Suprapubic skin (tissue), 4 donors: ENCODE results near the gene HSD17B1.

ENCODE experiments used
- CTCF ChIP-seq, 2 donors: fragments of 200-600 bp in 1 of 2; fragments of 450-650 bp in 1 of 2; sonication (generic) in 1 of 2; IDR thresholded peaks; one replicate each; pipeline ENCODE4 v1.5.1; 2016 to 2019; ENCODE audit warnings: antibody characterized with exemption in 2 of 2, mild to moderate bottlenecking in 1 of 2, moderate library complexity in 1 of 2
- POLR2A ChIP-seq, 2 donors: fragments of 450-650 bp; IDR thresholded peaks; one replicate each; pipeline ENCODE4 v1.6.1; 2017; ENCODE audit warnings: antibody characterized with exemption in 2 of 2, mild to moderate bottlenecking in 2 of 2, moderate library complexity in 2 of 2
- POLR2AphosphoS5 ChIP-seq, 3 donors: sonication (generic); formaldehyde crosslinking; IDR thresholded peaks; one replicate each; pipeline ENCODE4 v1.6.1; 2017; ENCODE audit warnings: antibody characterized with exemption in 3 of 3

DNA sequence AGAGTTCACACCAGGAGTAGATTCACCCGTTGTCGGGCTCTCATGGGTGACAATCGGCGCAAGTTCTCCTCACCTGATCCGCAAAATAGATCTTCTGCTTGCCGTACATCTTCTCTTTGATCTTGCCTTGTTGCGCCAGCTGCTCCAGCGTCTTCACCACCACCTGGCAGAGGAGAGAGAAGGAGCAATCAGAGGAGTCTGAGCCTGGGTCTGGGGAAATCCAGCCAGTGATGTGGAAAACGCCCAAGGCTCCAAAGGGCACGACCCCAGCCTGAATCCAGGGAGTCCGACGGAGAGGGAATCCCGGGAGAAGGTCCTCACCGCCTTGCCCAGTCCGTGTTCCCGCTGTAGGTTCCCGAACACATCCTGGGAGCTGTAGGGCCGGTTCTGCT lies 24.4 kb downstream of the HSD17B1 start:
- no peak for TF ChIP-seq CTCF (IDR thresholded peaks at IDR 0.05)
- TF ChIP-seq POLR2A (IDR thresholded peaks at IDR 0.05), result no peak
- TF ChIP-seq POLR2AphosphoS5 (IDR thresholded peaks at IDR 0.05), result no peak
